Measurements from ENCODE around the gene SUPT4H1.

SUPT4H1 gene

DNA sequence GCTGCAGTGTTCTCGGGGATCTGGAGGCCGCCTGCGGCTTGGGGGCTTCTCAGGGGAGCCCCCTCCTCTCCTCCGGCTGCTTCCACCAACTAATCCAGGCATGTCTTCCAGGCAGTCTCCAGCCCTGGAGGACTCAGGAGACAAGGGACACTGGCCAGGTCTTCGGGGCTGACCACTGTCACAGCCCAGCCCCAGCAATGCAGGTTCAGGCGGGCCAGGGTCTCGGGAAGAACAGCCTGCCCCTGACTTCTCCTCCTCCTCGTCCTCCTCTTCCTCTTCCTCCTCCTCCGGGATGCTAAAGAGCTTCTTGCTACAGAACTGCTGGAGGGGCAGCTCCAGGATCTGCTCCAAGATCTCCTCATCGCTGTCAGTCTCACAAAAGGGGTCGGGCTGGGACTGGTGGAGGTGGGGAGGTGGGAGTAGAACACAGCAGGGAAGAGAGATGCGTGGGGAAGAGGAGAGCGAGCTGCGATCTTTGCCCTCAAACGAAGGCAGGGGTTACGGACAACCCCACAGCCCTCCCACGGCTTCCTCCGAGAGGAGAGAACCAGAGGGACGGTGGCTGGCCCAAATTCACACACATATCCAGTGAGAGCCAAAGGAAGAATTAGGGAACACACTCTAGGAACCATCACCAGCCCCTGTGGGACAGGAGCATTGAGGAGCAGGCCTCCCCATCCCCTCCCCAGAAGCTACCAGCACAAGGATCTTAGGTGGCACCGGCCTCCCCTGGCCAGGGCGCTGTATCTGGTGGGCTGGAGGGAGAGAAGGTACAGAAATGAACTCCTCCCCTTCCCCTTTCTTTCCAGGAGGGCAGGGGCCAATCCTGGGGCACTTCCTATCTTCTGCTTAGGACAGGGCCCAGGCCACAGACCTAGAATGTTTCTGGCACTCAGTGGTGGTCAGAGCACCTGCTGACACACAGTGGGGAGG is 42.8 kb downstream of the SUPT4H1 start:
- in situ Hi-C loops (cut with HindIII; ENCODE audit: low sequenced_read_pairs) = no loop called here

DNA sequence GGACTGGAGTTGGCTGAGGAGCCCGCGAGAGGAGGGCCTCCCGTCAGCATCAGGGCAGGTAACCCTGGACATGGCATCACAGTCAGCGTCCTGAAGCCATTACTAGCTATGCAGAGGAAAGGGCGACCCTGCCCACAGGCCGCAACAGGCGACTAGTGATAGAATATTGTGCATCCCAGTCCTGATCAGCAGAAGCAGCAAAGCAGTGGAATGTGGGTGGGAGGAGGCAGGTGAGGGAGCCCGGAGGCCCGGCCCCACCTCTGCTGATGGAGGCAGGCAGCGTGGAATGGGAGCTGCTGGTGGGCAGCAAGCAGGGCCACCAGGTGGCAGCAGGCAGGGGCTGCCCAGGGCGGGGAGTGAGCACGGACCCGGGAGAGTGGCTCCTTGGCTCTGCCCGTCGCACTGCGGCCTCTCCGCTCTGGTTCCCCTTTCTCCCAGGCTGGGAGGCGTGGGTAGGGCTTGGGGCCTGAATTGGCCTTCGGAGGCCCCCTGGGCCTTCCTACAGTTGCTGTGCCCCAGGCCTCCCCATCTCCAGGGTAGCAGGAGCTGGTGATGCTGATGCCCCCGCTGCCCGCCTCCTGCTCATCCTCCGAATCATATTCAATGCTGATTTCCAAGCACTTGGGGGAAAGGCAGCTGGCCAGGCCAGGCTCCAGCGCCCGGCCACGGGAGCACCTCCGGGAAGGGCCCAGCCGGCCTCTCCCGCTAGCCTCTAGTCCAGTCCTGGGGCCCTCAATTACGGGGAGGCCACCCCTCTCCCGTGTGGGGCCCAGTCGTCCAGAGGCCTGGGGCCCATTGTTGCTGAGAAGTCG is 43.6 kb downstream of the SUPT4H1 start:
- in situ Hi-C loops (cut with HindIII; ENCODE audit: low sequenced_read_pairs) = no loop called here

DNA sequence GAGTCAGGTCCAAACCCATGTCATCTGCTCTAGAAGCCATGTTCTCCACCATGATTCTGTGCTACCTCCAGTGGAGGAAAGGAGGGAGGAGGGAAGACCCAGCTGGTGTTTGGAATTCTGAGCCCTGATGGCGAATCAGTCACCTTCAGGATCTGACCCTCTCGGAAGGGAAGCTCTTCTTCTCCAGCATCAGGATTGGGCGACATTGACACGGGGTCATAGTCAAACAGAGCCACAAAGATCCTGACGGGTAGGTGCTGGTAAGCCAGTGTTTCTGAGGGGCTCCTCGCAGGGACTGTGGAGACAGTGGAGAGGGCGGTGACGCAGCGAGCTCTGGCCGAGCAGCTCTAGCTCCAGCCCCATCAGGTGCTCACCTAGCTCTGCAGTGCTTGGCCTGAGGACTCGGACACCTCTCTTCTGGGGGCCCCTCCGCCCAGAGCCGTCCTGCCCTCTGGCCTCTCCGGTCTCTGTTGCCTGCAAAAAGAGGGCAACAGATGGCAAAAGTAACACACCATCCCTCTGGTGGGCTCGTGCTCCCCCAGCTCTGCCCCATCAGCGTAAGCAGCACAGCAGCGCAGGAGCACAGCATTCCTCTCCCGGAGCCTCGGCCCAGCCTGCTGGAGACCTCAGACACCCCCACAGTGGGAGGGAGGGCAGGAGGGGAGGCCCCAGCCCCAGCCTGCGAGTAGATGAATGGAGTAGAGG is 44.4 kb downstream of the SUPT4H1 start:
- in situ Hi-C loops (cut with HindIII; ENCODE audit: low sequenced_read_pairs) = no loop called here

DNA sequence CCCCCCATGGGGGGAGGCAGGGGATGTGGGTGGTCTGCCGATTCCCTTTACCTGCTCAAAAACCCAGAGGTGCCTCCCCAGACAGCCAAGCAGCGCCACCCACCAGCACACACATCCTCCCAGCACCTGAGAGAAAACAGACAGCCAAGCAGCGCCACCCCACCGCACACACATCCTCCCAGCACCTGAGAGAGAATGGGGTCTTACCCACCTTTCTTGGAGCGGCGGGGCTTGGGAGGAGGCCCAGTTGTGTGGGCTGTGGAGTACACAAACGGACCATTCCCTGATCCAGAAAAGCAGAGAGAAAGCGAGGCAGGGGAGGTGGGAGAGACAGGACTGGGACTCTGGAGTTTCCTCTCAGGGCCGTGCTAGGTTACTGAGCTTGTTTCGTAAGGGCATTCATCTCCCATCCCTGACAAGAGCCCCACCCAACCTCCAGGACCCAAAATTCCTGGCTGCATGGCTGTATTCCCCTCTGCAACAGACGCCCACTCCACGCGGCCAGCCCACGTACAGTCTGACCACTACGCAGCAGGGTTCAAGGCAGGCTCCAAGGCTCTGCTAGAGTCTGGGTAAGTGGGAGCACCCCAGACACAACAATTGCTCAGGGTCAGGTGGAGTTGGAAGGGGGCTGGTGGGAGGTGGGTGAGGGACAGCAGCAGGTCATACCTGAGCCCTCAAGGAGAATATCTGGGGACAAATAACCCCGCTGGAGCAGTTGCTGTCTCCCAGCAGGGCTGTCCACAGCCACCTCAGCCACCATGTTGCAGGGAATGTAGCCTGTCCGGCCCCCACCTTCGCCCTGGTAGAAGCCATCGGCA is 45.7 kb downstream of the SUPT4H1 start:
- in situ Hi-C loops (cut with HindIII; ENCODE audit: low sequenced_read_pairs) = no loop called here

DNA sequence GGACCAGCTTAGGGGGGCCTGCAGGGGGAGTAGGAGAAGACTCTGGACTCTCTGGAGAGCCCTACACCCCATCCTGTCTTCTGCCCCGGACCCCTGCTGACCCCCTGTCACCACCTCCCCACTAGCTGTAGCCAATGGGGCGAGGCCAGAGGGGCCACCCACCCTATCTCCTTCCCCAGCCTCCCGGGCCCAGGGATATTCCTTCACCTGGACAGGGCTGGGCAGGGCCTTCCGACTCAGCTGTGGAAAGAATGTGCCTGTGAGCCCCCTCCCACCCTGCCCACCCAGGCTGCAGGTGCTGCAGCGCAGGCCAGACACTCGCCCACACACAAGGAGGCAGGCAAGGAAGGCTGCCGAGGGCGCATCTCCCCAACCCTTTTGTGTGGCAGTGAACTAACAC is 46.4 kb downstream of the SUPT4H1 start:
- in situ Hi-C loops (cut with HindIII; ENCODE audit: low sequenced_read_pairs) = no loop called here

DNA sequence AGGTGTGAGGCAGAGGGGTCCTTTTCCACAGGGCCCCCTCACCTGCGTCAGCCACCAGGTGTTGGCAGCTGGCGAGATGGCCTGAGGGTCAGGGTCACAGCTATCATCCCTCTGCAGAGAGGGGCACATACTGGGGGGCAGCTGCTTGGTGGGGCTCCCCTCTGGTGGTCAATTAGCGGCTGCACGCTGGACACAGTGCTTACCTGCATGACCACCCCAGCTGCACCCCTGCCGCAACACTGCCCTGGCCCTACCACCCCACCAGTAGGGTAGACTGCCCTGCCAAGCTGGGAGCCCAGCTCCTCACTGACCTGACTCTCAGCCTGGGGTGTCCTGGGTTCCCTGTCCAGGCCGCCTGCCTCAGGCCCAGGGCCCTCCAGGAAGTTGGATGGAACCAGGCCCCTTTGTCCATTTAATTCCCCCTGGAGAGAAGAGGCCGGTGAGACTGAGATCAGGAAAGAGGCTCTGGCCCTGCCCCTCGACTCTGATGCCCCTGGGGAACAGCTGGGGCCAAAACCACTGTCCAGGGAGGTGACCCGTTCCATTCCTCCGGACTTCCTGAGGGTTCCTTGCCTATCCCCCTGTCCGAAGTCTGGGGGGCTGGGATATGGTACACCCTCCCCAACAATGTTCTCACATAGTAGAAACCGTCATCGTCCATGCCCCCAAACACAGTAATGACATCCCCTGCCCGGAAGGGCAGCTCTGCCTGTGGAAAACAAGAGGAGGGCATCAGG is 47.1 kb downstream of the SUPT4H1 start:
- in situ Hi-C loops (cut with HindIII; ENCODE audit: low sequenced_read_pairs) = no loop called here

DNA sequence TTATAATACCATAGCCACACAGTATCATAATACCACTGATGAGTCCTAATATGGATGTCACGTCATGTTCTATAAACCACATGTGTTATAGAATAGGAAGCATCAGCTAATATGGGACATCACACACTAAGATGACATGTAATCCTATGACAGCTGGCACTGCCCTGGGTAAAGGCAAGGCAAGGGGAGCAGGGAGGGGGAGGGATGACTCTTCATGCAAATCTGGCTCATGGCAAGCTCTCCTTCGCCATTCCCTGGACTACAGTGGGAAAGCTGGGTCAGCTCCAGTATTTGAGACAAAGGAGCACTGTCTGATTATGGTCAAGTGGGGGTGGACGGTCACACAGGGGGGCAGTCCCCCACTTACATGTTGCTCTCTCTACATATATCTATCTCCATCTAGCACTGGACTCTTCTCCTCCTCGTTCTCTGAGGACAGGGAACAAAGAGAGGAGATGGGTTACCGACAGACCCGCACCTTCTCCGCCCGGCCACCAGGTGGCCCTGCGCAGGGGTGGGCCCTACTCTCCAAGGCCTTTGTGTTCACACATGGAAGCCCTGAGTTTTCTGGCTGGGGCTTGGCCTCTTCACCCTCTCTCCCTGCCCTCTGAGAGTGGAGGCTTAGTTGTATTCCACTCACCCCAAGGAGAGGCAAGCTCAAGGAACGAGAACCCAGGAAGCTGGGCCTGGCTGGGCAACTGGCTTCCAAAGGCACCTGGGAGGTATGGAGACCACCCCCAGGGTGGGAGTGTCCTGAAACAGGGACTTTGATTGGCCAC is 47.8 kb downstream of the SUPT4H1 start:
- in situ Hi-C loops (cut with HindIII; ENCODE audit: low sequenced_read_pairs) = no loop called here

DNA sequence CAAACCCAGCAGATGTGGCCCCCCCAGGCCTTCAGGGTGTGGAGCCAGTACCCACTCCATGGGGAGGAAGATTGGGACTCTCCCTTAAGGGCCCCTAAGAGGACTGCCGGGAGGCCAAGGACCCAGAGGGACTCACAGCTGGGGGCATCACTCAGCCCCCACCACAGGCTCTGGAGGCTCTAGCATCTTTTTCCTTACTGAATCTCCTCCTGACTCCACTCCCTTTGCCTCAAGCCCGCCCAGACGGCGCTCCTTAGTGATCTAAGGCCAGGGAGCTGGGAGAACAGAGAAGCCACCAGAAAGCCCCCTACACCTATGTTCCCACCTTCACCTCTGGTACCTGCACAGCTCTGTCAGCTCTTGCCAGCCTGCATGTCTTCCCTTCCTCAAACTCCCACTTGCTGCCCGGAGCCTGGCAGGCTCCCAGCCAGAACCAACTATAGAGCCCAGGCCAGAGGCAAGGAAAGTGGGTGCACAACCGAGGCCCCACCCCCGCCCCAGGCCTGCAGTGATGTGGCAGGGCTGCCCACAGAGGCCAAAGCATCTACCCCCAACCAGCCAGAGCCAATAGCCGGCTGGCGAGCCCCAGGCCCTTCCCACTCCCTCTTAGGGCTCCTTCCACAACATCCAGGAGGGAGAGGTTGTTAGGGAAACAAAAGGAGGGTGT is 48.9 kb downstream of the SUPT4H1 start:
- in situ Hi-C loops (cut with HindIII; ENCODE audit: low sequenced_read_pairs) = no loop called here

DNA sequence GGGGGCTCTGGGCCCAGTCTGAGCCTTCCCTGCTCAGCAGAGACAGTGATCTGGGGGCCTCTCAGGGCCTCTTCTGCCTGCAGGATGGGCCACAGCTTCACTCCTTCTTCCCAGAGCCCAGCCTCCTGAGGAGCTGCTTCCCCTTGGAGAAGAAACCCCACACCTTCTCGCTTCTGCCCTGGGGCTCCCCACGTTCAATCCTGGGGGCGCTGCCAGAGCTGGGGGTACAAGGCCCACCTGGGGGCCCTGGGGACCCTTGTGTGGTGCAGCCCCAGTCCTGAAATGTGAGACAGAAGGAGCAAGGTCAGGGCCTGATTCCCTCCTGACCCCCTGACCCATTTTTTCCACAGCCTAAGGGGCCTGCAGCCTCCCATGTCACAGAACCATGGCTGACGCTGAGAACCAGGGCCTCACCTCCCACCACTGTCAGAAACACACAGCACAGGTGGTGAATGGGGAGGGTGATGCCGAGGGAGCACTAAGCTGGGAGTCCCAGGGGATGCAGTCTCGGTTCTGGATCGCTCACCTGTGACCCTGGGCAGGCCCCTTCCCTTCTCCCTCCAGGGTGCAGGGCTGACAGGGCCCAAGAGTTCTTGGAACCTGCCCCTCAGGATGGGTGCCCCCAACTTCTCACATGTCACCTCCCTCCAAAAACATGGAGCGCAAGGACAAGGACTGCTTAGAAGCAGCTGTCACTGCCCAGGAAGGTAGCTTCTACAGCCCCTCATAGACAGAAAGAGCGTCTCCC is 49.7 kb downstream of the SUPT4H1 start:
- in situ Hi-C loops (cut with HindIII; ENCODE audit: low sequenced_read_pairs) = no loop called here

DNA sequence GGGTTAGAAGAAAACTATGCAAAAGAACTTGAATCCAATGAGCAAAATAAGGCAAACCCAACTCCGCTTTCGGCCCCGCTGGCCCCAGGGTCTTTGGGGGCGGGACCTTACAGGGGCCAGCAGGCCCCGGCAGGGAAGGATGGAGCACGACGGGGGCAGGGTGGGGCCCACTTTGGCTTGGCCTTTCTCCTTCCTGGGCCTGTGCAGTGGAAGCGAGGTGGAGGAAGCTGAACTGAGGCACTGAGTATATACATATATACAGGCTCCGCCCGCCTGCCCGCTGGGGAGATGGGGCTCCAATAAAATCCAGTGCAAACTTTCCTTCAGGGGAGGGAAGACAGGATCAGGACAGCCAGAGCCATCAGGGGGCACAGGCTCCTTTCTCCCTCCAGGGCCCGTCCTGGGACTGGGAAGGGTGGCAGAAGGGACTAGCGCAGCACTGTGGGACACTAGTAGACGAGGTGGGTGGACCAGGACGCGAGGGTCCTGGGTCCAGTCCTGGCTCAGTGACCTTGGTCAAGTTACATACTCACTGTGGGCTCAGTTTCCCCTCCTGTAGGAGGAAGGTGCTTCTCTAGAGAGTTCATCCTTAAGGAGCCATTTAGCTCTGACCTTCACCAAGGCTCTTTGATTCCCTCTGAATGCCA is 50.4 kb downstream of the SUPT4H1 start:
- in situ Hi-C loops (cut with HindIII; ENCODE audit: low sequenced_read_pairs) = no loop called here

DNA sequence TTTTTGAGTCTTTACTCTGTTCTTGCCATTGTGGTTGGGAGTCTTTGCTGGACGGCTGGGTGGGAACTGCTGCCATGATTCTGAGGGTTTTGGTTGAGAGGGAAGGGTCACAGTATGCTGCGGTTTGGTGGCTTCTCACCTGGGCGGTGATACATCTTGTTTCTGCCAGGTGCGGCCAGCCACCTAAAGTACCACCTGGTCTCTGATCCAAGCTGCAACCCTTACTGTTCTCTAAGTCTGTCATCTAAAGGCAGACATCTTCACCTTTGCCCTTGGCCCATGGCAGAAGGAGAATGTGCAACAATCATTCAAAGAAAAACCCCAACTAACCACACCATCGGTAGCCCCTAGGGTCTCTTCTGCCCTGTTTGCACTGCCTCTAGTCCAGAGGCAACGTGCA is 51.7 kb downstream of the SUPT4H1 start:
- in situ Hi-C loops (cut with HindIII; ENCODE audit: low sequenced_read_pairs) = no loop called here

Measured in DLD1 (cell line).